Gastroesophageal sphincter (tissue), 4 donors: ENCODE data around the gene ASIC4. TPM values are rescaled to one million over a fixed set of nuclear protein-coding genes. Genes with fewer than 3 reads are reported as not detected.

Experiments used
- ATAC-seq: fragments of 150-250 bp; one replicate; pipeline ENCODE4 v1.9.1; 2016; ENCODE audit warnings: mild to moderate bottlenecking, moderate library complexity
- H3K27ac ChIP-seq, 4 donors: fragments of 200-600 bp; sonication (generic) in 3 of 4; 1 replicate in 3 of 4; 2 replicates in 1 of 4; pipeline ENCODE4 v1.5.1; 2016 to 2019
- H3K27me3 ChIP-seq: fragments of 200-600 bp; sonication (generic); one replicate; pipeline ENCODE4 v1.5.1; 2019
- H3K36me3 ChIP-seq, 2 donors: fragments of 200-600 bp; sonication (generic); one replicate each; pipeline ENCODE4 v1.5.1; 2019; ENCODE audit warnings: control low read depth in 1 of 2
- H3K4me1 ChIP-seq, 3 donors: fragments of 200-600 bp; sonication (generic); 1 replicate in 2 of 3; 2 replicates in 1 of 3; pipeline ENCODE4 v1.5.1; 2016 to 2019; ENCODE audit warnings: control low read depth in 2 of 3
- H3K4me3 ChIP-seq, 2 donors: fragments of 200-600 bp; sonication (generic); one replicate each; pipeline ENCODE4 v1.5.1; 2019; ENCODE audit warnings: mild to moderate bottlenecking in 1 of 2, moderate library complexity in 1 of 2
- H3K9me3 ChIP-seq, 3 donors: fragments of 200-600 bp; sonication (generic); one replicate each; pipeline ENCODE4 v1.5.1; 2017 to 2019; ENCODE audit warnings: control low read depth in 2 of 3
- CTCF ChIP-seq, 4 experiments: fragments of 200-600 bp in 2 of 4; fragments of 450-650 bp in 2 of 4; sonication (generic) in 1 of 4; IDR thresholded peaks; one replicate each; pipeline ENCODE4 v1.5.1; 2017 to 2019; ENCODE audit warnings: antibody characterized with exemption in 4 of 4, mild to moderate bottlenecking in 2 of 4, moderate library complexity in 2 of 4
- EP300 ChIP-seq: sonication (generic); formaldehyde crosslinking; IDR thresholded peaks from one replicate; pipeline ENCODE4 v1.6.1; 2017; ENCODE audit warnings: antibody characterized with exemption, mild to moderate bottlenecking
- POLR2A ChIP-seq, 2 donors: fragments of 450-650 bp; IDR thresholded peaks; one replicate each; pipeline ENCODE4 v1.6.1; 2017; ENCODE audit warnings: antibody characterized with exemption in 2 of 2, mild to moderate bottlenecking in 2 of 2, moderate library complexity in 1 of 2
- POLR2AphosphoS5 ChIP-seq: sonication (generic); formaldehyde crosslinking; IDR thresholded peaks from one replicate; pipeline ENCODE4 v1.6.1; 2017; ENCODE audit warnings: antibody characterized with exemption
- WGBS, 2 donors: methylation state at CpG; one replicate each; pipeline ENCODE4 v1.1.5; 2018; ENCODE audit warnings: low coverage in 1 of 2; 5-methylcytosine and 5-hydroxymethylcytosine counted together
- total RNA-seq, 4 donors: library from RNA; depleted of rRNA; stranded (reverse); fragments of >200 nt; gene quantifications; one replicate each; pipeline ENCODE4 v1.1.0, GENCODE V29; 2016

ASIC4 gene
- total RNA-seq, 4 donors from 2014 or later, result 0.16 TPM; not detected in 3

GRCh38 chr2:219472629-219473187 lies 41.6 kb upstream of the ASIC4 start:
- H3K4me1 ChIP-seq, result peaks cover 0 to 81% (median 0%) of the 10 kb centered on the region in 3 donors
- 60 to 70% methylated on average over 2 to 3 of the region's 12 CpGs for WGBS, 2 donors
- peak overlapping the region in 3 of 4 donors; percentile 81 to 97 (median 93) for H3K27ac ChIP-seq

GRCh38 chr2:219473511-219473910 lies 40.8 kb upstream of the ASIC4 start:
- Histone ChIP-seq H3K27me3 (no peaks in the 10 kb centered on the region), H3K36me3 (peaks cover 0 to 85% of the 10 kb centered on the region in 2 donors), H3K27ac (peak overlapping the region in 3 of 4 donors; percentile 81 to 97 (median 93)), H3K9me3 (no peaks in the 10 kb centered on the region), H3K4me1 (peaks cover 0 to 75% (median 0%) of the 10 kb centered on the region in 3 donors), H3K4me3 (no peak overlapping the region)
- ATAC-seq, result no peak
- TF ChIP-seq POLR2A (IDR thresholded peaks at IDR 0.05) (no peak), EP300 (no peak), POLR2AphosphoS5 (no peak), CTCF (IDR thresholded peaks at IDR 0.05) (no peak)
- 20 to 40% methylated on average over 1 of the region's 18 CpGs for WGBS, 2 donors

More at GRCh38 chr2:219472629-219473187, 41.6 kb upstream of the ASIC4 start:
- Histone ChIP-seq H3K4me3 (no peak overlapping the region), H3K27me3 (no peaks in the 10 kb centered on the region), H3K9me3 (no peaks in the 10 kb centered on the region), H3K36me3 (peaks cover 0 to 82% of the 10 kb centered on the region in 2 donors)
- no peak for TF ChIP-seq POLR2AphosphoS5
- TF ChIP-seq POLR2A (IDR thresholded peaks at IDR 0.05), result no peak
- TF ChIP-seq CTCF (IDR thresholded peaks at IDR 0.05), result no peak
- no peak for TF ChIP-seq EP300
- no peak for ATAC-seq

GRCh38 chr2:219474285-219475060 lies 39.8 kb upstream of the ASIC4 start:
- peak overlapping the region; percentile 12 to 97 (median 80) for H3K27ac ChIP-seq
- no peak for ATAC-seq
- 58 to 69% methylated on average over 5 to 10 of the region's 11 CpGs for WGBS, 2 donors
- TF ChIP-seq CTCF (IDR thresholded peaks at IDR 0.05), result no peak
- TF ChIP-seq EP300, result no peak
- no peak for TF ChIP-seq POLR2AphosphoS5
- no peak for TF ChIP-seq POLR2A (IDR thresholded peaks at IDR 0.05)
- H3K9me3 ChIP-seq, result no peaks in the 10 kb centered on the region
- peaks cover 0 to 85% of the 10 kb centered on the region in 2 donors for H3K36me3 ChIP-seq
- H3K4me3 ChIP-seq, result no peak overlapping the region
- H3K4me1 ChIP-seq, result peaks cover 0 to 65% (median 0%) of the 10 kb centered on the region in 3 donors
- no peaks in the 10 kb centered on the region for H3K27me3 ChIP-seq

- no peak for ATAC-seq
- Histone ChIP-seq H3K4me1 (peaks cover 0 to 57% (median 0%) of the 10 kb centered on the region in 3 donors), H3K4me3 (no peak overlapping the region), H3K27me3 (no peaks in the 10 kb centered on the region), H3K27ac (peak overlapping the region; percentile 26 to 97 (median 74)), H3K36me3 (peaks cover 0 to 87% of the 10 kb centered on the region in 2 donors), H3K9me3 (no peaks in the 10 kb centered on the region)
- 8 to 31% methylated on average over 2 to 5 of the region's 6 CpGs for WGBS, 2 donors
- TF ChIP-seq CTCF (IDR thresholded peaks at IDR 0.05) (no peak), POLR2AphosphoS5 (no peak), POLR2A (IDR thresholded peaks at IDR 0.05) (no peak), EP300 (no peak)
Observed at GRCh38 chr2:219475278-219475677, 39.0 kb upstream of the ASIC4 start.
